ENCODE results near the gene METTL9. TPM values are rescaled to one million over a fixed set of nuclear protein-coding genes. Genes with fewer than 3 reads are reported as not detected.
A peak's percentile ranks its signal among the peaks of the same experiment; 100 is the strongest.

Gene METTL9
- total and polyA plus RNA-seq, 9 of the 15 experiments (the other 6 are each of a cell fraction or from before 2014, with no cell fraction given) = 12.2 to 107 (median 79.1) TPM

GRCh38 chr16:21611556-21612384 is 12.4 kb downstream of the METTL9 start (continued):
- no peak for TF ChIP-seq TSHZ1 (CRISPR knock-in tag; IDR thresholded peaks at IDR 0.05)
- no peak for TF ChIP-seq E2F3 (CRISPR knock-in tag; IDR thresholded peaks at IDR 0.05)
- TF ChIP-seq BCOR (IDR thresholded peaks at IDR 0.05) = peak; percentile 14; the same call in 1 of the 2 replicates
- peak; percentile 100 for TF ChIP-seq HDAC2 (IDR thresholded peaks at IDR 0.05)
- no peak for TF ChIP-seq ZNF76 (CRISPR knock-in tag; IDR thresholded peaks at IDR 0.05; ENCODE audit: borderline replicate concordance)
- no peak for TF ChIP-seq SREBF1 (IDR thresholded peaks at IDR 0.05; ENCODE audit: borderline replicate concordance, low read depth, low read length)
- no peak for TF ChIP-seq ZNF609 (CRISPR knock-in tag; IDR thresholded peaks at IDR 0.05; ENCODE audit: borderline replicate concordance)
- peak; percentile 54; the same call in 1 of the 2 replicates for TF ChIP-seq MAFK (IDR thresholded peaks at IDR 0.05; ENCODE audit: low read length)
- TF ChIP-seq CREB3 (tag; conservative IDR thresholded peaks at IDR 0.05; ENCODE audit: low read depth) = no peak; the same call in none of the 2 replicates
- no peak for TF ChIP-seq NELFE (IDR thresholded peaks at IDR 0.05; ENCODE audit: insufficient read depth, insufficient read length)
- TF ChIP-seq MCM7 (IDR thresholded peaks at IDR 0.05) = no peak
- TF ChIP-seq, protein P1, sequence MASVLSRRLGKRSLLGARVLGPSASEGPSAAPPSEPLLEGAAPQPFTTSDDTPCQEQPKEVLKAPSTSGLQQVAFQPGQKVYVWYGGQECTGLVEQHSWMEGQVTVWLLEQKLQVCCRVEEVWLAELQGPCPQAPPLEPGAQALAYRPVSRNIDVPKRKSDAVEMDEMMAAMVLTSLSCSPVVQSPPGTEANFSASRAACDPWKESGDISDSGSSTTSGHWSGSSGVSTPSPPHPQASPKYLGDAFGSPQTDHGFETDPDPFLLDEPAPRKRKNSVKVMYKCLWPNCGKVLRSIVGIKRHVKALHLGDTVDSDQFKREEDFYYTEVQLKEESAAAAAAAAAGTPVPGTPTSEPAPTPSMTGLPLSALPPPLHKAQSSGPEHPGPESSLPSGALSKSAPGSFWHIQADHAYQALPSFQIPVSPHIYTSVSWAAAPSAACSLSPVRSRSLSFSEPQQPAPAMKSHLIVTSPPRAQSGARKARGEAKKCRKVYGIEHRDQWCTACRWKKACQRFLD (CRISPR knock-in tag; IDR thresholded peaks at IDR 0.05) = no peak
- TF ChIP-seq ZNF3 (CRISPR knock-in tag; IDR thresholded peaks at IDR 0.05) = no peak
- no peak for TF ChIP-seq ATF4 (CRISPR knock-in tag; IDR thresholded peaks at IDR 0.05)

Measured in K562 (cell line).